Retinal pigment epithelial cell (primary cell): ENCODE data around the gene C1S.
"Not testable (repeated sequence)": the region's sequence is repeated elsewhere in the genome, so short reads cannot be mapped to it uniquely, and the experiment has no call there.

Source experiments
- DNase-seq: peaks from one replicate; pipeline ENCODE4 v3.0.0-alpha.2; 2010; ENCODE audit warnings: low read depth
- H3K4me3 ChIP-seq: 2 replicates; pipeline ENCODE4 v1.5.1; 2011; ENCODE audit warnings: mild to moderate bottlenecking, low read length, control low read depth, moderate library complexity
- CTCF ChIP-seq: conservative IDR thresholded peaks from 2 replicates; pipeline ENCODE4 v1.5.1; 2011; ENCODE audit warnings: low read depth, low read length, control low read depth, inconsistent platforms

C1S gene

DNA sequence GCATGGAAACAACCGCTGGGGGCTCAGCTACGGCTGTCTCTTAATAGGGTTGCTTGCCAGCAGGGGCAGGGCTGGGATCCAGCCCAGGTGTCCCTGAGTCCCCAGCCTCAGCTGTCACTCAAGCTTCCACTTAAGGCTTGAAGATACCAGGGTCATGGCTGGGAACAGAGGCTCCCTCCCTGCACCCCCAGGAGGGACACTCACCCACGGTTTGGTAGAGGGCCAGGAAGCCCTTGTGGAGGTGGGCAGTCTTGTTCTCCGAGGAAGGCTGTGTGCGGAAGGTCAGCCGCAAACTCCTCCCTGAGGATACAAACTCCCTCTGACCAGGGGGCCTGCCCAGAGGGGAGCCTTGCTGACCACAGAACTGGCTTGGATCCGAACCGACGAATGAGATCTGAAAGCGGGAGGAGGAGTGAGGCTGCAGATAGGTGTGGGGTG is 41.2 kb downstream of the C1S start:
- no peak for TF ChIP-seq CTCF
- no peak for DNase-seq
- H3K4me3 ChIP-seq: no peak overlapping the region

- DNase-seq: no peak
- no peak overlapping the region for H3K4me3 ChIP-seq
- TF ChIP-seq CTCF: no peak
Measured at GRCh38 chr12:7102582-7102981, 42.1 kb downstream of the C1S start.

- no peak for TF ChIP-seq CTCF
- no peak overlapping the region for H3K4me3 ChIP-seq
- no peak for DNase-seq
Measured at GRCh38 chr12:7103837-7104584, 43.5 kb downstream of the C1S start.

DNA sequence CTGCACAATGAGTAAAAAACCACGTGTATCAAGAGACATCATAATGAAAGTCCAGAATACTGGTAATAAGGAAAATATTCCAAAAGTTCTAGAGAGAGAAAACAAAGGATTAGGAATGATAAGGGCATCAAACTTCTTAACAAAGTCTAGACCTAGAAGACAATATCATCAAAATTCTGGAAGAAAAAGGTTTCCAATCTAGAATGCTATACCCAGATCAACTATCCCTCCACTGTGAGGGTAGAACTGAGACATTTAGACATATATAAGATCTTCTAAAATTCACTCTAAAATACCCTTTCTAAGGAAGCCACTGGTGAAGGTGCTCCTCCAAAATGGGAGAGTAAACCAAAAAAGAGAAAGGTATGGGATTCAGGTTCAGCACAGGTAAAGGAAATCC is 45.6 kb downstream of the C1S start:
- no peak for TF ChIP-seq CTCF
- DNase-seq: no peak
- no peak overlapping the region for H3K4me3 ChIP-seq

GRCh38 chr12:7107181-7107580 is 46.7 kb downstream of the C1S start:
- H3K4me3 ChIP-seq, DNase-seq: not testable (repeated sequence)

GRCh38 chr12:7107636-7108002 is 47.1 kb downstream of the C1S start:
- DNase-seq: no peak
- TF ChIP-seq CTCF: no peak
- peak overlapping the region; percentile 78 for H3K4me3 ChIP-seq

DNA sequence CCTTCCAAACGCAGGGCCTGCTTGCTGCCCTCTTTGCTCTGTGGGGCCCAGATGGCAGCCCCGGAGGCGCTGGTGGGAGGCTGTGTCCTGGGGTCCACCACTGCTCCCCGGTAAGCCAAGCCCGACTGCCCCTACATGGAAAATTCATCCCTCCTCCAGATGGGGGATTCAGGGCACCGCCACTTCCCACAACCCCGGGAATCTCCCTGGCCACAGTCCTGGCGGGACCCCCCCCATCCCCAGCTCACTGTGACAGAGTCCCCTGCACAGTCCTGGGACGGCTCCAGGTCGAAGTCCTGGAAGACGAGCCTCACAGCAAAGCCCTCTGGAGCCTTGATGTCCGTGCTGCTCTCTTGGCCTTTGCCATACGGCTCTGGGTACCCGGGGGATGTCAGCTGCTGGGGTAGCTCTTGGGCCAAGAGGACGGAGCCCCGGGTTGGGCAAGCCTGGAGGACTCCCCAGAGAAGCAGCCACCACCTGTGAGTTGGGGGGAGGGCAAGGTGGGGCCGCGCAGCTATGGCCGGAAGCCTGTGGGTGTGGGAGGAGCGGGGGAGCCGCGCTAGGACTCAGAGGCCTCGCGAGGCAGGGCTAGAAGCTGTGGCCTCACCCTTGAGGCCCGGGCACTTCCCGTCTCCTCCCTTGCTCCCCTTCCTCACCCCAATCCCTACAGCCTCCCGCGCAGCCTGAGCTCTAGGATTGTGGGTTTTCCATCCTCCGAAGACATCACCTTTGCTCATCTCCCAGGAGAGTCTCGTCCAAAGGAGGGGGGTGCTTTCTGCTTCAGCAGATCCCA is 47.7 kb downstream of the C1S start:
- no peak for DNase-seq
- no peak for TF ChIP-seq CTCF
- peak overlapping the region; percentile 78 for H3K4me3 ChIP-seq
